ENCODE results near the gene TESPA1.
A peak's percentile ranks its signal among the peaks of the same experiment; 100 is the strongest.
"Not testable (repeated sequence)": the region's sequence is repeated elsewhere in the genome, so short reads cannot be mapped to it uniquely, and the experiment has no call there.

TESPA1 gene

GRCh38 chr12:54949073-54949711 is 35.4 kb downstream of the TESPA1 start:
- DNase-seq (ENCODE audit: low read depth, low spot score) = no peak

DNA sequence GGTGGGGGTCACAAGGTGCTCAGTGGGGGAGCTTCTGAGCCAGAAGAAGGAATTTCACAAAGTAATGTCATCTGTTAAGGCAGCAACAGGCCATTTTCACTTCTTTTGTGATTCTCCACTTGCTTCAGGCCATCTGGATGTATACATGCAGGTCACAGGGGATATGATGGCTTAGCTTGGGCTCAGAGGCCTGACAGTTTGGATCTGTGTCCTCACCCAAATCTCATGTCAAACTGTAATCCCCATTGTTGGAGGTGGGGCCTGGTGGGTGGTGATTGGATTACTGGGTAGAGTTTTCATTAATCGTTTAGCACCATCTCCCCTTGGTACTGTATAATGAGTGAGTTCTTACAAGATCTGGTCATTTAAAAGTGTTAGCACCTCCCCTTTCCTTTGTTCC is 36.4 kb downstream of the TESPA1 start:
- peak; percentile 13 for DNase-seq (ENCODE audit: low read depth, low spot score)

DNA sequence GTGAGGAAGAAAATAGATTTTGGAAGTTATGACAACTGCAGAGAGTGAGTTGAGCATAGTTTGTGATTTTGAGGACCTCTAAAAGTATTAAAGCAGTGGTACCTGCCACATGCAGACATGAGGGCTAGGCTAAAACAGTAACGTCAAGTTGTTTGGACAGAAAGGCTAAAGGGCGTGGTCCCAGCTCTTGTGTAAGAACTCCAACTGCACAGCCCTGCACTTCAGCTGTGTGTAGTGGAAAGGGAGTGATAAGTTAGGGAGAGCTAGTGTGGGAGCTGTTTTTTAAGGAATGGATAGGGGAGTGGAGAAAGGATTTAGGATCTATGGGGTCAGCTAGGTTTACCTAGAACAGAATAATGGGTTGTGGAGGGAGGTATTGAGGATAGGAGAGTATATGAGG is 39.5 kb downstream of the TESPA1 start:
- no peak for DNase-seq (ENCODE audit: low read depth, low spot score)

DNA sequence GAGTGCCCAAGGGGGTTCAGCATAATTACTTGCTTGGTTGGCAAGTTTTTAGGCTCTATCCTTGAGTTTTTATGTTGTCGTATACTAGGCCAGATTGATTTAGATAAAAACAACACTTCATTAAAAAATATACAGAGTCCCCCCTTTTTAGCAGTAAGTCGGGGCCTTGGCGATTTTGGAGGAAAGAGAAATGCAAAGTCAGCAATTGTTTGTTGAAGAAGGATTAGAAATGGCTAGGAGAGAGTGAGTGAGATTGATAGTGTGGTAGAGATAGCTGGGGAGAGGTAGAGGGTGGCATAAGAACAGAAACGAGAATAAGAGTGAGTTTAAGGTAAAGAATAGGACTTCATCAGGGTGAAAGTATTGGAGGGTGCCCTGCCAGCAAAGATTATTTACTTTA is 41.3 kb downstream of the TESPA1 start:
- not testable (repeated sequence) for DNase-seq (ENCODE audit: low read depth, low spot score)

DNA sequence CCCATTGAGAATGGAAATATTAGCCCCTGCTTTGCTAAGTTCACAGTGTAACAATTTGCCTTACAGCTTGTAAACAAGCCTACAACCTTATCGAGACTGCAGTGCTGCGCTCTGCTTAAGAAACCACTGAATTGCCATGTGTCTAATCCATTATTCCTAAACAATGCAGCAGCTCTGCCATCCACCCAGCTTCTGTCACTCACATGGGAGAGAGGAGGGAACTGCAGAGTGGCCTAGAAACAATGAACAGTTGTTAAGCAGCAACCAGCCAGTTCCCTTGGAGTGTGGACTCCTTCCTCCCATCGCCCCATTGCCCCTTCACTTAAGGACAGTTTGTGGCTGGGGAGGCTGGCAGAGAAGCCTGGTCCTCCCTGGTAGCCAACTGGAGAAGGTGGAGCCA is 42.9 kb downstream of the TESPA1 start:
- DNase-seq (ENCODE audit: low read depth, low spot score) = peak; percentile 21

DNA sequence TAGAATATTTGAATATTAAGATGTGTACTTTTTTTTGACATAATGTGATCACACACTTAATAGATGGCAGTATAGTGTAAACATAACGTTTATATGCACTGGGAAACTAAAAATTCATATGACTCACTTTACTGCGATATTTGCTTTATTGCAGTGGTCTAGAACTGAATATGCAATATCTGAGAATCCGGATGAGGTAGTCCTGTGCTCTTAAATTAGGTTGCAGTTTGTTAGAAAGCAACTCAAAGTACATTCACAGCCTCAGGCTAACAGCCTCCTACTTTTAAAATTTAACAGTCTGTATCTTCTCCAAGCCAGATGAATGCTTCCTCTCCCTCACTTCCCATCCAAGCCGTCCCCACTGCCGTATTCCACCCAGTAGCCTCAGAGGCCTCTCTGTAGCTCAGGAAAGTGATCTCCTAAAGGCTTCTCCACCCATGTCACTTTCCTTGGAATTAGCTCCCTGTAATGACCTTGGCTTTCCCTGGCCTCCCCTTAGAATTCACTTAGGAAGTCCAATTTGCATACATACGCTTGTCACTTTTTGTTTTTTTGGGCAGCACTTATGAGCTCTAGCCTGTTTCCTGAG is 43.7 kb downstream of the TESPA1 start:
- no peak for DNase-seq (ENCODE audit: low read depth, low spot score)

- no peak for DNase-seq (ENCODE audit: low read depth, low spot score)
These were observed 46.6 kb downstream of the TESPA1 start for GRCh38 chr12:54937929-54938328.

GRCh38 chr12:54937376-54937775 is 47.2 kb downstream of the TESPA1 start:
- DNase-seq (ENCODE audit: low read depth, low spot score) = no peak

GRCh38 chr12:54936736-54937135 is 47.8 kb downstream of the TESPA1 start:
- DNase-seq (ENCODE audit: low read depth, low spot score) = no peak

GRCh38 chr12:54935235-54935951 is 49.2 kb downstream of the TESPA1 start:
- no peak for DNase-seq (ENCODE audit: low read depth, low spot score)

GRCh38 chr12:54934419-54934818 is 50.1 kb downstream of the TESPA1 start:
- no peak for DNase-seq (ENCODE audit: low read depth, low spot score)

DNA sequence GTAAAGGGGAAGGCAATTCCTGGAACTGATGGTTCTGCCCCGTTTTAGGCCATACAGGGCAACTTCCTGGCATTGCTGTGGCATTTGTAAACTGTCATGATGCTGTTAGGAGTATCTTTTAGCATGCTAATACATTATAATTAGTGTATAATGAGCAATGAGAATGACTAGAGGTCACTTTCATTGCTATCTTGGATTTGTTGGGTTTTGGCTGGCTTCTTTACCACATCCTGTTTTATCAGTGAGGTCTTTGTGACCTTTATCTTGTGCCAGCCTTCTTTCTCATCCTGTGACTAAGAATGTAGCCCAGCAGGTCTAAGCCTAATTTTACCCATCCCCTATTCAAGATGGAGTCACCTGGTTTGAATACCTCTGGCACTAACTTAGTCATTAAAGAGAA is 51.2 kb downstream of the TESPA1 start:
- DNase-seq (ENCODE audit: low read depth, low spot score) = no peak

- DNase-seq (ENCODE audit: low read depth, low spot score) = no peak
These were observed 51.9 kb downstream of the TESPA1 start for GRCh38 chr12:54932691-54933090.

DNA sequence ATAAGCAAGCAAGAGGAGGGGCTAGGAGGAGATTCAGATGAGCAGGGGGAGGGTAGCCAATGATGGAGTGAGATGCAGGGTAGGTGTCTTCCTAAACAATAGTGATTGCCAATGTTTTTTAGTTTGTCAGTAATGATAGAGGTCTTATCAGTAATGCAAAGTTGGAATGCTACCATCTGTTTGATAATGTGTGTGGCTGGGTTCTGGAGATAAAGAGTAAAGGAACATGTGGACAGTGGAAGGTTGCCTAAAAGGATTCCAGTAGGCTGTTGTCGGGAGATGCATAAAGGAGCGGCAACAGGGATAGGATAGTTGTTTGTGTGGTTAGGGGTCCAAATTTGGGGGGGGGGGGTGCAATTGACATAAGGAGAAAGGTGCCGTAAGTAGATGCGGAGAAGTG is 52.5 kb downstream of the TESPA1 start:
- no peak for DNase-seq (ENCODE audit: low read depth, low spot score)

GRCh38 chr12:54929998-54930397 is 54.6 kb downstream of the TESPA1 start:
- no peak for DNase-seq (ENCODE audit: low read depth, low spot score)

DNA sequence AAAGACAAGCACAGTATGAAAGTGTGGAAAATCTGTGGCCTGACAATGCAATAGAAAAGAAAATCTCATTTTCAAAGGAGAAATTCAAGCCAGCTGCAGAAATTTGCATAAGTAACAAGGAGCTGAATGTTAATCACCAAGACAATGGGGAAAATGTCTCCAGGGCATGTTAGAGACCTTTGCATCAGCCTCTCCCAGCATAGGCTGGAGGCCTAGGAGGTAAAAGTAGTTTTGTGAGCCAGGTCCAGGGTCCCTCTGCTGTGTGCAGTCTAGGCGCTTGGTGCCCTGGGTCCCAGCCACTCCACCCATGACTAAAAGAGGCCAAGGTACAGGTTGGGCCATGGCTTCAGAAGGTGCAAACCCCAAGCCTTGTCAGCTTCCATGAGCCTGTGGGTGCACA is 58.3 kb downstream of the TESPA1 start:
- DNase-seq (ENCODE audit: low read depth, low spot score) = peak; percentile 37

- DNase-seq (ENCODE audit: low read depth, low spot score) = no peak
These were observed 59.4 kb downstream of the TESPA1 start for GRCh38 chr12:54924972-54925707.

- DNase-seq (ENCODE audit: low read depth, low spot score) = no peak
These were observed 67.5 kb downstream of the TESPA1 start for GRCh38 chr12:54917001-54917488.

All from ELF-1 (cell line).